IMR-90 (cell line): Measurements from ENCODE around the gene EIF4H.

Experiments
- BHLHE40 ChIP-seq: fragments of 150-350 bp; IDR thresholded peaks from 2 replicates; pipeline ENCODE4 v1.6.1; 2016; ENCODE audit warnings: mild to moderate bottlenecking, low read depth, low read length
- CEBPB ChIP-seq: IDR thresholded peaks from 2 replicates; pipeline ENCODE4 v1.6.1; 2012; ENCODE audit warnings: low read depth, low read length, improper control_type of control experiment
- CTCF ChIP-seq: conservative IDR thresholded peaks from 2 replicates; pipeline ENCODE4 v1.5.1; 2012; ENCODE audit warnings: mild to moderate bottlenecking, low read depth, low read length, improper control_type of control experiment
- FOS ChIP-seq: fragments of 150-350 bp; IDR thresholded peaks from 2 replicates; pipeline ENCODE4 v1.6.1; 2016; ENCODE audit warnings: low read depth, low read length
- MXI1 ChIP-seq: IDR thresholded peaks from 2 replicates; pipeline ENCODE4 v1.6.1; 2012; ENCODE audit warnings: low read depth, mild to moderate bottlenecking, low read length, moderate library complexity, borderline replicate concordance
- POLR2A ChIP-seq: IDR thresholded peaks from 2 replicates; pipeline ENCODE4 v1.6.1; 2012; ENCODE audit warnings: mild to moderate bottlenecking, low read depth, low read length
- RFX5 ChIP-seq: IDR thresholded peaks from 2 replicates; pipeline ENCODE4 v1.8.0; 2012; ENCODE audit warnings: low read depth, mild to moderate bottlenecking, low read length, moderate library complexity
- USF2 ChIP-seq: fragments of 150-350 bp; IDR thresholded peaks from 2 replicates; pipeline ENCODE4 v1.6.1; 2017; ENCODE audit warnings: mild to moderate bottlenecking, antibody characterized with exemption, low read length, low read depth

- TF ChIP-seq POLR2A, result no peak
- TF ChIP-seq MXI1, result no peak
- no peak for TF ChIP-seq CTCF
- TF ChIP-seq BHLHE40, result no peak
- no peak for TF ChIP-seq USF2
- TF ChIP-seq CEBPB, result no peak
- TF ChIP-seq FOS, result no peak
- TF ChIP-seq RFX5, result no peak
Measured at GRCh38 chr7:74126220-74126880, 47.8 kb upstream of the EIF4H start.
